ENCODE results near the gene ZC3H7B. TPM values are rescaled to one million over a fixed set of nuclear protein-coding genes. Genes with fewer than 3 reads are reported as not detected.

The ZC3H7B gene
- total RNA-seq, 2 donors from 2014 or later = 35.2 to 51.7 TPM

DNA sequence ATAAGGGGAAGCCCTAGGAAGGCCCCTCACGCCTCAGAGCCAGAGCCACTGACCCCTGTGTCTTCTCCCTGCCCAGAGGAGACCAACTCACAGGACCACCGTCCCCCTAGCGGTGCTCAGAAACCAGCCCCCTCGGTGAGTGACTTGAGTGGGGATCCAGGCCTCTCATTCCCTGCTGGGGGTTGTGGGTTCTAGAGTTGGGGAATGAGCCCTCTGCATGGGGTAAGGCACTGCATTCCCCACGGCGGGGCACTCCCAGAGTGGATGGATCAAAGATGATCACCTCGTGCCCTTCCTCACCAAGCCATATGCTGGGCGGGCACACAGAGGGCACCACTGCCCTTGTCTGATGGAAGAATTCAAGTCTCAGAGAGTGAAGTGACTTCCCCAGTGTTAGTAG, 39.7 kb downstream of the ZC3H7B start:
- Histone ChIP-seq H3K27ac (no peak overlapping the region), H3K9me3 (no peaks in the 10 kb centered on the region), H3K4me1 (no peaks in the 10 kb centered on the region), H3K27me3 (no peaks in the 10 kb centered on the region), H3K36me3 (no peaks in the 10 kb centered on the region), H3K4me3 (no peak overlapping the region), H3K9ac (ENCODE audit: low read depth in 2 of 2, low read length in 2 of 2) (no peak overlapping the region)
- no peak for DNase-seq
- TF ChIP-seq, protein P1, sequence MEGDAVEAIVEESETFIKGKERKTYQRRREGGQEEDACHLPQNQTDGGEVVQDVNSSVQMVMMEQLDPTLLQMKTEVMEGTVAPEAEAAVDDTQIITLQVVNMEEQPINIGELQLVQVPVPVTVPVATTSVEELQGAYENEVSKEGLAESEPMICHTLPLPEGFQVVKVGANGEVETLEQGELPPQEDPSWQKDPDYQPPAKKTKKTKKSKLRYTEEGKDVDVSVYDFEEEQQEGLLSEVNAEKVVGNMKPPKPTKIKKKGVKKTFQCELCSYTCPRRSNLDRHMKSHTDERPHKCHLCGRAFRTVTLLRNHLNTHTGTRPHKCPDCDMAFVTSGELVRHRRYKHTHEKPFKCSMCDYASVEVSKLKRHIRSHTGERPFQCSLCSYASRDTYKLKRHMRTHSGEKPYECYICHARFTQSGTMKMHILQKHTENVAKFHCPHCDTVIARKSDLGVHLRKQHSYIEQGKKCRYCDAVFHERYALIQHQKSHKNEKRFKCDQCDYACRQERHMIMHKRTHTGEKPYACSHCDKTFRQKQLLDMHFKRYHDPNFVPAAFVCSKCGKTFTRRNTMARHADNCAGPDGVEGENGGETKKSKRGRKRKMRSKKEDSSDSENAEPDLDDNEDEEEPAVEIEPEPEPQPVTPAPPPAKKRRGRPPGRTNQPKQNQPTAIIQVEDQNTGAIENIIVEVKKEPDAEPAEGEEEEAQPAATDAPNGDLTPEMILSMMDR (IDR thresholded peaks at IDR 0.05) = no peak
- intact Hi-C loops (cut with DNase I) = no loop called here

DNA sequence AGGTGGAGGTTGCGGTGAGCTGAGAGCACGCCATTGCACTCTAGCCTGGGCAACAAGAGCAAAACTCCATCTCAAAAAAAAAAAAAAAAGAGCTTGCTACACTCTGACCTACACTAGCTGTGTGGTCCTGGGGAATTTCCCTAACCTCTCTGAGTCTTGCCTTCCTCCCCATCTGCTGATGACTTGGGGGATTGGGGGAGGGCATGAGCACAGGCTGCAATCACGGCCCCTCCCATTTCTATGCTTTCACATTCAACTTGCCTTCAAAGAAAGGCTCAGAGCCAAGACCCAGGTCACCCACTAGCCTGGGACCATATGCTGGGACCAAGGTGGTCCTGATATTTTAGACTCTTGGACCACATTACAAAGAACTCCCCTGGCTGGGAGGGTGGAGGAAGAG, 40.7 kb downstream of the ZC3H7B start:
- no peaks in the 10 kb centered on the region for H3K27me3 ChIP-seq
- intact Hi-C loops (cut with DNase I) = no loop called here
- no peak overlapping the region for H3K27ac ChIP-seq
- no peaks in the 10 kb centered on the region for H3K9me3 ChIP-seq
- no peaks in the 10 kb centered on the region for H3K4me1 ChIP-seq
- H3K4me3 ChIP-seq = no peak overlapping the region
- peaks cover under 1% of the 10 kb centered on the region for H3K36me3 ChIP-seq
- DNase-seq = no peak
- TF ChIP-seq, protein P1 (IDR thresholded peaks at IDR 0.05) = no peak
- no peak overlapping the region for H3K9ac ChIP-seq (ENCODE audit: low read depth in 2 of 2, low read length in 2 of 2)

DNA sequence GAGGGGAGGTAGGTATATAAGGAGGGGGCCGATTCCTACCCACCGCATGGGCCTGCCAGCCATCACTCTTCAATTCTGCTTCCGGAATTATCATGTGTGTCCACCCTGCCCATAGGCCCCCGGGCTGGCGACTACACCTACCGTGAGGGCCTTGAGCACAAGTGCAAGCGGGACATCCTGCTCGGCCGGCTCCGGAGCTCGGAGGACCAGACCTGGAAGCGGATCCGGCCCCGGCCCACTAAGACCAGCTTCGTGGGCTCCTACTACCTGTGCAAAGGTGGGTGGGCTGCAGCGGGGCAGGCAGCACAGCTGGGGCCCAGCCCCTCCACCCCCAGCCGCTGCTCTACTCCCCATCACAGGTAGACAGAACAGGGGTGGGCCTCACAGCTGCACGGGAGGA, 42.0 kb downstream of the ZC3H7B start:
- intact Hi-C loops (cut with DNase I) = no loop called here
- H3K4me1 ChIP-seq = no peaks in the 10 kb centered on the region
- peaks cover 4% of the 10 kb centered on the region for H3K36me3 ChIP-seq
- H3K27me3 ChIP-seq = no peaks in the 10 kb centered on the region
- H3K9ac ChIP-seq (ENCODE audit: low read depth in 2 of 2, low read length in 2 of 2) = no peak overlapping the region
- DNase-seq = no peak
- H3K4me3 ChIP-seq = no peak overlapping the region
- TF ChIP-seq, protein P1 (IDR thresholded peaks at IDR 0.05) = no peak
- no peaks in the 10 kb centered on the region for H3K9me3 ChIP-seq
- H3K27ac ChIP-seq = no peak overlapping the region

- TF ChIP-seq, protein P1 (IDR thresholded peaks at IDR 0.05) = no peak
- no peaks in the 10 kb centered on the region for H3K27me3 ChIP-seq
- no peaks in the 10 kb centered on the region for H3K4me1 ChIP-seq
- no peak for DNase-seq
- intact Hi-C loops (cut with DNase I) = no loop called here
- no peak overlapping the region for H3K9ac ChIP-seq (ENCODE audit: low read depth in 2 of 2, low read length in 2 of 2)
- H3K36me3 ChIP-seq = peaks cover 4% of the 10 kb centered on the region
- H3K27ac ChIP-seq = no peak overlapping the region
- H3K4me3 ChIP-seq = no peak overlapping the region
- no peaks in the 10 kb centered on the region for H3K9me3 ChIP-seq
These were observed 42.4 kb downstream of the ZC3H7B start for GRCh38 chr22:41343717-41344116.

GRCh38 chr22:41344189-41344788, 43.0 kb downstream of the ZC3H7B start:
- H3K4me3 ChIP-seq = no peak overlapping the region
- no peaks in the 10 kb centered on the region for H3K9me3 ChIP-seq
- H3K27ac ChIP-seq = no peak overlapping the region
- DNase-seq = no peak
- H3K4me1 ChIP-seq = no peaks in the 10 kb centered on the region
- peaks cover 4% of the 10 kb centered on the region for H3K36me3 ChIP-seq
- intact Hi-C loops (cut with DNase I) = no loop called here
- TF ChIP-seq, protein P1 (IDR thresholded peaks at IDR 0.05) = no peak
- no peak overlapping the region for H3K9ac ChIP-seq (ENCODE audit: low read depth in 2 of 2, low read length in 2 of 2)
- H3K27me3 ChIP-seq = no peaks in the 10 kb centered on the region
